ENCODE measurements around the gene RHOD.

Gene RHOD

GRCh38 chr11:67025750-67026149 lies 30.9 kb upstream of the RHOD start:
- H3K4me3 ChIP-seq (ENCODE audit: low read depth, low read length) = no peak overlapping the region
- TF ChIP-seq CTCF (IDR thresholded peaks at IDR 0.05; ENCODE audit: low read depth, low read length) = no peak

GRCh38 chr11:67026941-67027340 lies 29.7 kb upstream of the RHOD start:
- H3K4me3 ChIP-seq (ENCODE audit: low read depth, low read length) = no peak overlapping the region
- TF ChIP-seq CTCF (IDR thresholded peaks at IDR 0.05; ENCODE audit: low read depth, low read length) = no peak

- no peak for TF ChIP-seq CTCF (IDR thresholded peaks at IDR 0.05; ENCODE audit: low read depth, low read length)
- no peak overlapping the region for H3K4me3 ChIP-seq (ENCODE audit: low read depth, low read length)
Measured at GRCh38 chr11:67027483-67027930, 29.1 kb upstream of the RHOD start.

- no peak for TF ChIP-seq CTCF (IDR thresholded peaks at IDR 0.05; ENCODE audit: low read depth, low read length)
- H3K4me3 ChIP-seq (ENCODE audit: low read depth, low read length) = no peak overlapping the region
Measured at GRCh38 chr11:67027943-67028542, 28.6 kb upstream of the RHOD start.

- no peak overlapping the region for H3K4me3 ChIP-seq (ENCODE audit: low read depth, low read length)
- no peak for TF ChIP-seq CTCF (IDR thresholded peaks at IDR 0.05; ENCODE audit: low read depth, low read length)
Measured at GRCh38 chr11:67029146-67029545, 27.5 kb upstream of the RHOD start.

- H3K4me3 ChIP-seq (ENCODE audit: low read depth, low read length) = no peak overlapping the region
- TF ChIP-seq CTCF (IDR thresholded peaks at IDR 0.05; ENCODE audit: low read depth, low read length) = no peak
Measured at GRCh38 chr11:67030976-67031375, 25.7 kb upstream of the RHOD start.

GRCh38 chr11:67031791-67032561 lies 24.7 kb upstream of the RHOD start:
- no peak overlapping the region for H3K4me3 ChIP-seq (ENCODE audit: low read depth, low read length)
- no peak for TF ChIP-seq CTCF (IDR thresholded peaks at IDR 0.05; ENCODE audit: low read depth, low read length)

Measured in WI38 (cell line).